RWPE2 (cell line): Measurements from ENCODE around the gene P3R3URF.
A peak's percentile ranks its signal among the peaks of the same experiment; 100 is the strongest.

ENCODE experiments used
- ATAC-seq: fragments of 200-7000 bp; cut with Tn5 transposase; 3 replicates; pipeline ENCODE4 v1.9.1; 2021; ENCODE audit warnings: low read depth
- DNase-seq: peaks from one replicate; pipeline ENCODE4 v3.0.0-alpha.2; 2020; ENCODE audit warnings: low spot score
- H3K27ac ChIP-seq: fragments of 450-650 bp; 2 replicates; pipeline ENCODE4 v1.5.1; 2017; ENCODE audit warnings: mild to moderate bottlenecking; ENCODE audit not compliant: poor library complexity, severe bottlenecking
- H3K27me3 ChIP-seq: fragments of 250-450 bp; sonication (Bioruptor Pico); 2 replicates; pipeline ENCODE4 v1.5.1; 2021; ENCODE audit warnings: mild to moderate bottlenecking, moderate library complexity; ENCODE audit not compliant: insufficient read depth, poor library complexity, severe bottlenecking
- H3K36me3 ChIP-seq: fragments of 250-450 bp; sonication (Bioruptor Pico); 2 replicates; pipeline ENCODE4 v1.5.1; 2020; ENCODE audit warnings: low read depth, mild to moderate bottlenecking, moderate library complexity
- H3K4me1 ChIP-seq: fragments of 250-450 bp; sonication (Bioruptor Pico); 2 replicates; pipeline ENCODE4 v1.5.1; 2021; ENCODE audit warnings: mild to moderate bottlenecking, moderate library complexity; ENCODE audit not compliant: insufficient read depth, poor library complexity, severe bottlenecking
- H3K4me3 ChIP-seq: fragments of 250-450 bp; sonication (Bioruptor Pico); 2 replicates; pipeline ENCODE4 v1.5.1; 2021; ENCODE audit warnings: mild to moderate bottlenecking, moderate library complexity; ENCODE audit not compliant: severe bottlenecking
- H3K9me3 ChIP-seq: fragments of 250-450 bp; sonication (Bioruptor Pico); 2 replicates; pipeline ENCODE4 v1.5.1; 2021; ENCODE audit warnings: mild to moderate bottlenecking, moderate library complexity; ENCODE audit not compliant: severe bottlenecking
- TF ChIP-seq, protein P1 (sequence below): fragments of 450-650 bp; IDR thresholded peaks from one replicate; pipeline ENCODE4 v1.5.1; 2017; ENCODE audit warnings: mild to moderate bottlenecking, moderate library complexity; ENCODE audit not compliant: poor library complexity, severe bottlenecking

The P3R3URF gene

DNA sequence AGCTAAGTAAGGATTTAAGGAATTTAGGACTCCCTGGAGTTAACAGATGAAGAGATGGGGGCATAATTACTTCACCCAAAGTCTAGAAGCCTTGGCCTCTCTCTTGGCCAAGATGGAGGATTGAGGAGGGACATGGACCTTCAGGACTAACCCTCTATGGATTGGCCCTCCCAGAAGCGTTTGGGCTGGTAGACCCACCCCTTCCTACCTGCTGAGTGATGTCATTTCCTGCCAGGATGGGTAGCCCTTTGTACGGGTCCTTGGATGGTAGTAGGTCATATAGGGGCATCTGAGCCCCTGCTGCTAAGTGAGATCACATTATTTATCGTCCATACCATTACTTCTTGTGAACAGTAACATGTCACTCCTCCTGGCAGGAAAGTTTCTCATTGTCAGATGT is 44.5 kb upstream of the P3R3URF start:
- Histone ChIP-seq H3K27me3 (no peaks in the 10 kb centered on the region), H3K27ac (no peak overlapping the region)
- ATAC-seq: no peak

DNA sequence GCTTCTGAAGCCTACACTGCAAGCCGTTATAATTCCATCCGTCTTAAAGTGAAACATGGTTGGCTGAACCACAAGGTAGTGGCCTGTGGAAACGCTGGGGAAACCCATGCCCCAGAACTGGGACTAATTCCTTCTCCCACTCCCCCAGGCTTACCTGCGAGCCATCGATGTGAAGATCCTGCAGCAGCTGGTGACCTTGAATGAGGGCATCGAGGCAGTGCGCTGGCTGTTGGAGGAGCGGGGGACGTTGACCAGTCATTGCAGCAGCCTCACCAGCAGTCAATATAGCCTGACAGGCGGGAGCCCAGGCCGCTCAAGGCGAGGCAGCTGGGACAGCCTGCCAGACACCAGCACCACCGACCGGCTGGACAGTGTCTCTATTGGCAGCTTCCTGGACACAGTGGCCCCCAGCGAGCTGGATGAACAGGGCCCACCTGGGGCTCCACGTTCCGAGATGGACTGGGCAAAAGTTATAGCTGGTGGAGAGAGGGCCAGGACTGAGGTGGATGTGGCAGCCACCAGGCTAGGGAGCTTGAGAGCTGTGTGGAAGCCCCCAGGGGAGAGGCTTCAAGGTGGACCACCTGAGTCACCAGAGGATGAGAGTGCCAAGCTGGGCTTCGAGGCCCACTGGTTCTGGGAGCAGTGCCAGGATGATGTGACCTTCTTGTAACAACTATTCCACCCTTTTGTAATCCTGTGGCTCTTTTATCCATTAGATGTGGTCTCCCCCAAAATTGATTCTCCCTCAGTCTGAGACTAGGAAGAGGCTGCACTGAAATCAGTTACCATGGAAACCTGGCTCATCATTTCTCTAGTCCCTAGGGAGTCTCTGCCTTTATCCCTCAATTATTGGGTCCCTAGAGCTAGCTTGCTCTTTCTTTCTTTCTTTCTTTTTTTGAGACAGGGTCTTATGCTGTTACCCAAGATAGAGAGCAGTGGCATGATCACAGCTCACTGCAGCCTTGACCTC is 43.5 kb upstream of the P3R3URF start:
- Histone ChIP-seq H3K4me1 (peaks cover 12% of the 10 kb centered on the region), H3K36me3 (peaks cover 9% of the 10 kb centered on the region; the same call in 1 of the 2 replicates), H3K4me3 (no peak overlapping the region), H3K27ac (peak overlapping the region; percentile 83), H3K27me3 (no peaks in the 10 kb centered on the region), H3K9me3 (no peaks in the 10 kb centered on the region)
- ATAC-seq: no peak
- TF ChIP-seq, protein P1, sequence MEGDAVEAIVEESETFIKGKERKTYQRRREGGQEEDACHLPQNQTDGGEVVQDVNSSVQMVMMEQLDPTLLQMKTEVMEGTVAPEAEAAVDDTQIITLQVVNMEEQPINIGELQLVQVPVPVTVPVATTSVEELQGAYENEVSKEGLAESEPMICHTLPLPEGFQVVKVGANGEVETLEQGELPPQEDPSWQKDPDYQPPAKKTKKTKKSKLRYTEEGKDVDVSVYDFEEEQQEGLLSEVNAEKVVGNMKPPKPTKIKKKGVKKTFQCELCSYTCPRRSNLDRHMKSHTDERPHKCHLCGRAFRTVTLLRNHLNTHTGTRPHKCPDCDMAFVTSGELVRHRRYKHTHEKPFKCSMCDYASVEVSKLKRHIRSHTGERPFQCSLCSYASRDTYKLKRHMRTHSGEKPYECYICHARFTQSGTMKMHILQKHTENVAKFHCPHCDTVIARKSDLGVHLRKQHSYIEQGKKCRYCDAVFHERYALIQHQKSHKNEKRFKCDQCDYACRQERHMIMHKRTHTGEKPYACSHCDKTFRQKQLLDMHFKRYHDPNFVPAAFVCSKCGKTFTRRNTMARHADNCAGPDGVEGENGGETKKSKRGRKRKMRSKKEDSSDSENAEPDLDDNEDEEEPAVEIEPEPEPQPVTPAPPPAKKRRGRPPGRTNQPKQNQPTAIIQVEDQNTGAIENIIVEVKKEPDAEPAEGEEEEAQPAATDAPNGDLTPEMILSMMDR: no peak
- no peak for DNase-seq

More for the DNA sequence above, 44.5 kb upstream of the P3R3URF start:
- H3K9me3 ChIP-seq: no peaks in the 10 kb centered on the region
- DNase-seq: no peak
- H3K4me3 ChIP-seq: no peak overlapping the region
- TF ChIP-seq, protein P1: no peak
- peaks cover 12% of the 10 kb centered on the region for H3K4me1 ChIP-seq
- H3K36me3 ChIP-seq: peaks cover 9% of the 10 kb centered on the region; the same call in 1 of the 2 replicates

DNA sequence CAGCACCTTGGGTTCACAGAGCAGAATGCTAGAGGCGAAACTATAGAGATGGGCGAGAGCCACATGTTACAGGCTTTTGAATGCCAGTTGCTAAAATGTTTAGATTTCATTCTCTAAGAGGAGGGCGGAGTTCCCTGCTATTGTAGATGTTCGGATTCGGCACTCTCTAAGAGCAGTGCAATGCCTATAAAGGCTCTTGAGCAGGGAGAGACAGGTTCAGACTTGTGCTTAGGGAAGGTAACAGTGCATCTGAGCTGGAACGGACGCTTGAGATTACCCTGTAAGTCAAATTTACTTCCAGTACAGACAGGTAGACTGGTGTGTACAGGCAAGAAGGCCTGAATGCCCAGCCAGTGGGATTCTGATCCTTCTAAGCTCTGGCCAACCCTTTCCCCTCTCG is 42.2 kb upstream of the P3R3URF start:
- Histone ChIP-seq H3K27me3 (no peaks in the 10 kb centered on the region), H3K9me3 (no peaks in the 10 kb centered on the region), H3K4me3 (no peak overlapping the region), H3K27ac (peak overlapping the region; percentile 83), H3K36me3 (peaks cover 9% of the 10 kb centered on the region; the same call in 1 of the 2 replicates), H3K4me1 (peaks cover 12% of the 10 kb centered on the region)
- ATAC-seq (peak; percentile 99), DNase-seq (no peak)
- TF ChIP-seq, protein P1: no peak

DNA sequence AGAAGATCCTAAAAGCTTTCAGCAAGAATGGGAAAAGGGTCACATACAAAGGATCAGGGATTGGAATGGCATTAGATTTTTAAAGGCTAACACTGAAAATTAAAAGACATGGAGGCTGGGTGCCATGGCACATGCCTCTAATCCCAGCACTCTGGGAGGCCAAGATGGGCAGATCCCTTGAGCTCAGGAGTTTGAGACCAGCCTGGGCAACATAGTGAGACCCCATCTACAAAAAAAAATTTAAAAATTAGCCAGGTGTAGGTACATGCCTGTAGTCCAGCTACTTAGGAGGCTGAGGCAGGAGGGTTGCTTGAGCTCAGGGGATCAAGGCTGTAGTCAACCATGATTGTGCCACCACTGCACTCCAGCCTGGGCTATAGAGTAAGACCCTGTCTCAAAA is 39.2 kb upstream of the P3R3URF start:
- TF ChIP-seq, protein P1: no peak
- H3K9me3 ChIP-seq: no peaks in the 10 kb centered on the region
- no peak for DNase-seq

DNA sequence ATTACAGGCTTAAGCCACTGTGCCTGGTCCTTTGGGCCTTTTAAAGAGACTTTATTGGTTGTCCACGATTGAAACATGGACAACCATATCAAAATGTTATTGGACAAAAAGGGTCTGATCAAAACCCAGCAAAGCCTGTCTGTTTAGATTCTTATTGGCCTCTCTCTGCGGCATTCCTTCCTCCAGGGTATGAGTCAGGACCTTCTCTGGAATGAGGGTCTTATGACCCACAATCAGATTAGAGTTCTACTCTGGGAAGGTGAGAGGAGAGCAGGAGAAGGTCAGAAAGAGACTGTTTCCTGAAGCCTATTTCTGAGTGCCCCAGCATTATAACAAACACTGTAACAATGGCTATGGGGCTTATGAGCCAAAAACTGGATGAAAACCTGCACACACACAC is 34.8 kb upstream of the P3R3URF start:
- H3K27ac ChIP-seq: no peak overlapping the region
- no peak overlapping the region for H3K4me3 ChIP-seq
- no peak for ATAC-seq
- TF ChIP-seq, protein P1: no peak
- no peaks in the 10 kb centered on the region for H3K4me1 ChIP-seq
- no peak for DNase-seq
- H3K36me3 ChIP-seq: peaks cover 17% of the 10 kb centered on the region
- H3K9me3 ChIP-seq: no peaks in the 10 kb centered on the region
- no peaks in the 10 kb centered on the region for H3K27me3 ChIP-seq

More for the DNA sequence above, 39.2 kb upstream of the P3R3URF start:
- Histone ChIP-seq H3K36me3 (peaks cover 9% of the 10 kb centered on the region; the same call in 1 of the 2 replicates), H3K27me3 (no peaks in the 10 kb centered on the region), H3K4me3 (no peak overlapping the region), H3K4me1 (peaks cover 12% of the 10 kb centered on the region), H3K27ac (no peak overlapping the region)
- no peak for ATAC-seq
